HFF-Myc (cell line): ENCODE data around the gene POC1A.
"Not testable (repeated sequence)": the region's sequence is repeated elsewhere in the genome, so short reads cannot be mapped to it uniquely, and the experiment has no call there.

Source experiments
- DNase-seq: peaks from one replicate; pipeline ENCODE4 v3.0.0-alpha.2; 2011; ENCODE audit warnings: low read depth; ENCODE audit errors: extremely low read depth
- H3K4me3 ChIP-seq: replicated peaks from 2 replicates; pipeline ENCODE4 v1.5.1; 2011; ENCODE audit warnings: low read depth, mild to moderate bottlenecking, control low read depth, low read length
- TF ChIP-seq, protein P1 (sequence below): IDR thresholded peaks from 2 replicates; pipeline ENCODE4 v1.5.1; 2012; ENCODE audit warnings: mild to moderate bottlenecking, low read depth, low read length, control low read depth; ENCODE audit errors: missing control alignments

POC1A gene

DNA sequence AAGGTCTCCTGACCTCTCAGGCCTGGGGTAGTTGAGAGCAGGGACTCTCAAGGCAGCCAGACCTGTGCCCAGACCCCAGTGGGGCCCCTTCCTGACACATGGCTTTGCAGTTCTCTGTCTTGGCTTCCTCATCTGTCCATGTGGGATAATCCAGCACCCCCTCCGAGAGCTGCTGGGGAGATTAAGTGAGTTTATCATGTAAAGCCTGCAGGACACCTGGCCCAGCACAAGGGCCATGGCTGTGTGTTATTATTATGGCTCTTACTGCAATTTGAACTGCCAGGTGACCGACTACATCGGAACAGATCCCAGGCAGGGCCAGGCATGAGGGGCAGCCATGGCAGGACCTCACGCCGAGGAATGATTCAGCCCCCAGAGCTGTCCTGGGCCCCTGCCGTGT lies 110.5 kb downstream of the POC1A start:
- no peak for DNase-seq
- no peak overlapping the region for H3K4me3 ChIP-seq
- TF ChIP-seq, protein P1, sequence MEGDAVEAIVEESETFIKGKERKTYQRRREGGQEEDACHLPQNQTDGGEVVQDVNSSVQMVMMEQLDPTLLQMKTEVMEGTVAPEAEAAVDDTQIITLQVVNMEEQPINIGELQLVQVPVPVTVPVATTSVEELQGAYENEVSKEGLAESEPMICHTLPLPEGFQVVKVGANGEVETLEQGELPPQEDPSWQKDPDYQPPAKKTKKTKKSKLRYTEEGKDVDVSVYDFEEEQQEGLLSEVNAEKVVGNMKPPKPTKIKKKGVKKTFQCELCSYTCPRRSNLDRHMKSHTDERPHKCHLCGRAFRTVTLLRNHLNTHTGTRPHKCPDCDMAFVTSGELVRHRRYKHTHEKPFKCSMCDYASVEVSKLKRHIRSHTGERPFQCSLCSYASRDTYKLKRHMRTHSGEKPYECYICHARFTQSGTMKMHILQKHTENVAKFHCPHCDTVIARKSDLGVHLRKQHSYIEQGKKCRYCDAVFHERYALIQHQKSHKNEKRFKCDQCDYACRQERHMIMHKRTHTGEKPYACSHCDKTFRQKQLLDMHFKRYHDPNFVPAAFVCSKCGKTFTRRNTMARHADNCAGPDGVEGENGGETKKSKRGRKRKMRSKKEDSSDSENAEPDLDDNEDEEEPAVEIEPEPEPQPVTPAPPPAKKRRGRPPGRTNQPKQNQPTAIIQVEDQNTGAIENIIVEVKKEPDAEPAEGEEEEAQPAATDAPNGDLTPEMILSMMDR: no peak

DNA sequence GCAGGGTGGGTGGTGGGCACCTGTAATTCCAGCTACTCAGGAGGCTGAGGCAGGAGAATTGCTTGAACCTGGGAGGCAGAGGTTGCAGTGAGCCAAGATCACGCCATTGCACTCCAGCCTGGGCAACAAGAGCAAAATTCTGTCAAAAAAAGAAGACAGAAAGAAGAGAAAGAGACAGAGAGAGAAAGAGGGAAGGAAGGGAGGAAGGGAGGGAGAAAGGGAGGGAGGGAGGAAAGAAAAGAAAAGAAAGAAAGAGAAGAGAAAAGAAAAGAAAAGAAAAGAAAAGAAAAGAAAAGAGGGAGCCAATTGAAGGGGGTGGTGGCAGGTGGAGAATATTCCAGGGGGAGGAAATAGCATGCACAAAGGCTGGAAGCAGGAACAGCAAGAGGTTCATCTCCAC lies 111.2 kb downstream of the POC1A start:
- not testable (repeated sequence) for DNase-seq

DNA sequence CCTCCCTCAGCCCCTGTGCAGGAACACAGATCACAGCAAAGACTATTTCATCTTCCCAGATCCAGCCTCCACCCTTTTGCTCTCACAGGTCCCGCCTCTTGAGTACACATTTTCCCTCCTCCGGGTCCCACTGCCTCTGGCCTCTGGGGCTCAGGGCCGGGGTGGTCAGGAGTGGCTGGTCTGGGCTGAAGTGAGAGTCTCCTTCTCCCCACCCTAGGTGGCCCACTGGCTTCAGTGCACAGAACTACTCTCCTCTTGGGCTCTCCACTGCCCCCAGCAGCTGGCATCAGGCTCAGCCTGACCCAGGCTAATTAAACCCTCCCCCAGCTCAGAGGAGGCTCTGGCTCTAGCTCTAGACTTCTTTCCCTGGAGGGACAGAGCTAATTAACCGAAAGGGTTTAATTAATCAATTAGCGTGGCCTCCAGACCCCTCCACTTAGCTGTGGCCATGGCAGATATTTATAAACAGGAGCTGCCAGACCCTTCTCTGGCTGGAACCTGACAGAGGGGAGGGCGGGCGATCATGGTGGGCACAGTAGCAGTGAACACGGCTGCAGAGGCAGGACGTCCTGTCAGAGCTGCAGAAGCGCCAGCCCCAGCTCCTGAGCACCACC lies 113.0 kb downstream of the POC1A start:
- H3K4me3 ChIP-seq: no peak overlapping the region
- no peak for DNase-seq

More for the DNA sequence above, 111.2 kb downstream of the POC1A start:
- not testable (repeated sequence) for H3K4me3 ChIP-seq

DNA sequence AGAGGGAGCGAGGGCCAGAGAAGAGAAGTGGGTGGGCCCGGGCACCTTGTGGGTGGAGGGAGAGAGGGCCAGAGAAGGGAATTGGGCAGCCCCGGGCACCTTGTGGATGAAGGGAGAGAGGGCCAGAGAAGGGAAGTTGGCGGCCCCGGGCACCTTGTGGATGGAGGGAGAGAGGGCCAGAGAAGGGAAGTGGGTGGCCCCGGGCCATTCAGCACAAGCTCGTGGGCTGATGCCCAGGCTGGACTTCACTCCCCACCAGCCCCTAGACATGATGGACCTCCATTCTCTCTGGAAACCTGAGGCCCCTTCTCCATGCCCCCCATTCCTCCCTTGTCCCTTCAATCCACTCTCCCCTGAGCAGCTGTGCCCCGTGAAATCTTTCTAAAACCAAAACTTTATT lies 113.6 kb downstream of the POC1A start:
- DNase-seq: no peak
- H3K4me3 ChIP-seq: no peak overlapping the region
- TF ChIP-seq, protein P1: no peak

More for the DNA sequence above, 113.0 kb downstream of the POC1A start:
- TF ChIP-seq, protein P1: peak; percentile 16

DNA sequence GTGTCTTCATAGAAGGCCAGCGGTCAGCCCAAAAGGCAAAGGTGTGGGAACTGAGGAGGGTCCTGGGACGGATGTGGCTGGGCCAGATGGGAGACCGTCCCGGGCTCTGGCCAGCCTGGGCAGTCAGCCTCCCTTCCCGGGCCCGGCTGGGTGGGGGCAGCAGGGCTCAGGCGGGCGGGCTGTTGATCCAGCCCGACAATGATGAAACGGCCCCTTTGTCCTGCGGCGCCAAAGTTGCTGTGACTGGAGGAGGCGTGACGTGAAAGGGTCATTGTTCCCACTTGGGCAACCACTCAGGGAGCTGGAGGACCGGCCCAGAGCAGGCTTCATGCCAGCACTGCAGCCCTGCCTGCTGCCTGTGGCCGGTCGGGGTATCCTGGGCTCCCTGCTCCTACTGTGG lies 114.4 kb downstream of the POC1A start:
- no peak overlapping the region for H3K4me3 ChIP-seq
- no peak for DNase-seq
- TF ChIP-seq, protein P1: no peak

DNA sequence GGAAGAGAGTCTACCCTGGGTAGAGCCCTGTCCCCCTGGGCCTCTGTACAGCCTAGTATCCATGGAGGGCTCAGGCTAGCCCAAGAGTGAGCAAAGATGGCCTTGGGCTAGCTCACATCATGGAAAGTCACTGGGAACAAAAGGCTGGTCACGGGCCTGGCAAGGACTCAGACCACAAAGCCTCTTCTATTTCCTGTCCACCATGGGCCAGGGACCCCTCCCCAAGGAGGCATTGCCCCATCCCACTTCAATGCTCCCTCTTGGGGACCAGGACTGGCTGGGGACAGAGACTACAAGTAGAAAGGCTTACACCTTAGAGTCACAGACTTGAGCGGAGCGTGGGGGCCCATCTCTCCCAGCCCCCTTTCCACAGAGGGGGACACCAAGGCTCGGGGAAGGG lies 114.8 kb downstream of the POC1A start:
- TF ChIP-seq, protein P1: no peak
- no peak overlapping the region for H3K4me3 ChIP-seq
- DNase-seq: no peak

DNA sequence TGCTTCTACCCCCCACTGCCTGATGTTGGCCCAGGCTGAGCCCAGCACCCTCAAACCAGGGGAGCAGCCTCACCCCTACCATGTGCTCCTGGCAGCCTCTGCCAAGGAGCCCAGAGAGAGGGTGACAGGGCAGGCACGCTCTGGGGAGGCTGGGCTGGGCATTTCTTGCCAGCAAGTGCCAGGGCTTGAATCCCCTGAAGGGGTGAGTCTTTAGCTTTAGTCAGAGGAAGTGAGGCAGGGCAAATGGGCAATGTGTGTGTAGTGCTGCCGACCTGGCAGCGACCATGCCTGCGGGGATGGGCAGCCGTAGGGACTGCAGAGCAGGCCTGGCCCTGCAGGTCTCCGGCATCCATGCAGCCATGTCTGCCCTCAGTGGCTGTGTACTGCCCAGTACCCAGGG lies 116.0 kb downstream of the POC1A start:
- TF ChIP-seq, protein P1: no peak
- H3K4me3 ChIP-seq: no peak overlapping the region
- DNase-seq: no peak
